AG10803 (cell line): ENCODE results near the gene PANK2.
A peak's percentile ranks its signal among the peaks of the same experiment; 100 is the strongest.

ENCODE experiments used
- DNase-seq: peaks from one replicate; pipeline ENCODE4 v3.0.0; 2010; ENCODE audit warnings: low read depth
- H3K4me3 ChIP-seq: 2 replicates; pipeline ENCODE4 v1.5.1; 2011; ENCODE audit warnings: mild to moderate bottlenecking, low read length, control low read depth
- TF ChIP-seq, protein P1 (sequence below): conservative IDR thresholded peaks from 2 replicates; pipeline ENCODE4 v1.5.1; 2011; ENCODE audit warnings: mild to moderate bottlenecking, low read length, control low read depth, inconsistent platforms

Gene PANK2

DNA sequence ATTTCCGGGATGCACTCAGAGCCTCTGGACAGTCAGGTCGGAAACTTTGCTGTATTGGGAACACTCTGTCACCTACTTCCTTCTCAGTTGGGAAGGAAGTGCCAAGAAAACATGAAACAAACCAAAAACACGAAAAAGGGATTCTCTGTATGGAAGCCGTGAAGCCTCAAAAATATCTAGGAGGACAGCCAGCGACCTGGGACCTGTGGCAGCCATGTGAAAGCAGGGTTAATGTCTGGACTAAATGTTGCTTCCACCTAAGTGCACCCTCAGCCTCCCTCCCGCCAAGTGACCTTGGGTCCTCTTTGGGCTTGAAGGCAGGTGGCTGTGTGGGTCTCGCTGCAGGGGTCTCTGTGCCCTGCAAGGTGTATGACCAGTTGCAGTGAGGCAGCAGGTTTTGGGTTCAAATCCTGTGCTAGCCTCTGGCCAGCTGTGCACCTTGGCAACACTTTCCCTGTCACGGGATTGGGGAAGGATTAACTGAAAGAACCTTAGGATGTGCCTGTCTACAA lies 41.7 kb upstream of the PANK2 start:
- H3K4me3 ChIP-seq, result peak overlapping the region; percentile 91
- TF ChIP-seq, protein P1, sequence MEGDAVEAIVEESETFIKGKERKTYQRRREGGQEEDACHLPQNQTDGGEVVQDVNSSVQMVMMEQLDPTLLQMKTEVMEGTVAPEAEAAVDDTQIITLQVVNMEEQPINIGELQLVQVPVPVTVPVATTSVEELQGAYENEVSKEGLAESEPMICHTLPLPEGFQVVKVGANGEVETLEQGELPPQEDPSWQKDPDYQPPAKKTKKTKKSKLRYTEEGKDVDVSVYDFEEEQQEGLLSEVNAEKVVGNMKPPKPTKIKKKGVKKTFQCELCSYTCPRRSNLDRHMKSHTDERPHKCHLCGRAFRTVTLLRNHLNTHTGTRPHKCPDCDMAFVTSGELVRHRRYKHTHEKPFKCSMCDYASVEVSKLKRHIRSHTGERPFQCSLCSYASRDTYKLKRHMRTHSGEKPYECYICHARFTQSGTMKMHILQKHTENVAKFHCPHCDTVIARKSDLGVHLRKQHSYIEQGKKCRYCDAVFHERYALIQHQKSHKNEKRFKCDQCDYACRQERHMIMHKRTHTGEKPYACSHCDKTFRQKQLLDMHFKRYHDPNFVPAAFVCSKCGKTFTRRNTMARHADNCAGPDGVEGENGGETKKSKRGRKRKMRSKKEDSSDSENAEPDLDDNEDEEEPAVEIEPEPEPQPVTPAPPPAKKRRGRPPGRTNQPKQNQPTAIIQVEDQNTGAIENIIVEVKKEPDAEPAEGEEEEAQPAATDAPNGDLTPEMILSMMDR, result no peak
- no peak for DNase-seq

GRCh38 chr20:3848565-3848964 lies 40.6 kb upstream of the PANK2 start:
- DNase-seq, result no peak
- no peak overlapping the region for H3K4me3 ChIP-seq
- TF ChIP-seq, protein P1, result no peak

DNA sequence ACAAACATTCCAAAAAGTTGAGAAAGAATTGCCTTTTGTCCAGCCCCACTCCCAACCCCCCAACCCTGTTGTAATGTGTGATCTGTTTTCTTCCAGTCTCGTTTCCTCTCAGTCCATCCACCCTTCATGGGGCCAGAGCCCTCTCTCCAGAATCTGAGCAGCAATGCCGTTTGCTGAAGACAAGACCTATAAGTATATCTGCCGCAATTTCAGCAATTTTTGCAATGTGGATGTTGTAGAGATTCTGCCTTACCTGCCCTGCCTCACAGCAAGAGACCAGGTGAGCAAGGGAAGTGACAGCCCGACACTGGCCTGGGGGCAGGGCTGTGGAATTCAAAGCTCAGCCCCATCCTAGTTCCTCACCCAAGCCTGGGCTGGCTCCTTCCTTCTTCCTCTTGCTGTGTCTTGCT lies 34.7 kb upstream of the PANK2 start:
- peak; percentile 31 for DNase-seq
- TF ChIP-seq, protein P1, result no peak
- no peak overlapping the region for H3K4me3 ChIP-seq

GRCh38 chr20:3857405-3857804 lies 31.8 kb upstream of the PANK2 start:
- no peak overlapping the region for H3K4me3 ChIP-seq
- no peak for DNase-seq
- TF ChIP-seq, protein P1, result no peak

DNA sequence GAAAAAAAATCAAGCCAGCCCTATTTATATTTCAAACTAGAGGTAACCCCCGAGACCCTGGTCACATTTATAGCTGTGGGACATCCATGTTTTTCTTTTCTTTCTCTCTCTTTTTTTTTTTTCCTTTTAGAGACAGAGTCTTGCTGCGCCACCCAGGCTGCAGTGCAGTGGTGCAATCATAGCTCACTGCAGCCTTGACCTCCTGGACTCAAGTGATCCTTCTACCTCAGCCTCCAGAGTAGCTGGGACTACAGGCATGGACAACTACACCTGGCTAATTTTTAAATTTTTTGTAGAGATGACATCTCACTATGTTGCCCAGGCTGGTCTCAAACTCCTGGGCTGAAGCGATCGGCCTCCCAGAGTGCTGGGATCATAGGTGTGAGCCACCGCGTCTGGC lies 30.5 kb upstream of the PANK2 start:
- TF ChIP-seq, protein P1, result no peak
- H3K4me3 ChIP-seq, result no peak overlapping the region
- DNase-seq, result no peak

- H3K4me3 ChIP-seq, result no peak overlapping the region
- DNase-seq, result no peak
- TF ChIP-seq, protein P1, result no peak
Observed at GRCh38 chr20:3861191-3861590, 28.0 kb upstream of the PANK2 start.

- TF ChIP-seq, protein P1, result no peak
- no peak for DNase-seq
- H3K4me3 ChIP-seq, result no peak overlapping the region
Observed at GRCh38 chr20:3862333-3862732, 26.9 kb upstream of the PANK2 start.
